GM12878 (cell line): Measurements from ENCODE around the gene ABRACL. TPM values are rescaled to one million over a fixed set of nuclear protein-coding genes. Genes with fewer than 3 reads are reported as not detected.

Experiments
- ATF2 ChIP-seq: IDR thresholded peaks from 2 replicates; pipeline ENCODE4 v1.6.1; 2012; ENCODE audit warnings: low read length, inconsistent platforms
- BACH1 ChIP-seq: fragments of 450-650 bp; IDR thresholded peaks from 2 replicates; pipeline ENCODE4 v1.6.1; 2017; ENCODE audit warnings: mild to moderate bottlenecking, borderline replicate concordance
- BCLAF1 ChIP-seq: fragments of 450-650 bp; IDR thresholded peaks from 2 replicates; pipeline ENCODE4 v1.6.1; 2017; ENCODE audit warnings: antibody characterized with exemption, mild to moderate bottlenecking, moderate library complexity
- CBX3 ChIP-seq: fragments of 200-600 bp; sonication (generic); IDR thresholded peaks from 2 replicates; pipeline ENCODE4 v1.6.1; 2016; ENCODE audit warnings: low read depth, borderline replicate concordance
- CEBPB ChIP-seq, 2 experiments: fragments of 150-350 bp in 1 of 2; IDR thresholded peaks; 2 replicates each; pipeline ENCODE4 v1.6.1; 2012 to 2014; ENCODE audit warnings: low read depth in 2 of 2, low read length in 2 of 2, borderline replicate concordance in 1 of 2, inconsistent platforms in 1 of 2
- DPF2 ChIP-seq: fragments of 450-650 bp; IDR thresholded peaks from 2 replicates; pipeline ENCODE4 v1.6.1; 2017; ENCODE audit warnings: mild to moderate bottlenecking
- E4F1 ChIP-seq: fragments of 450-650 bp; IDR thresholded peaks from 2 replicates; pipeline ENCODE4 v1.6.1; 2018; ENCODE audit warnings: borderline replicate concordance, mild to moderate bottlenecking; ENCODE audit not compliant: partially characterized antibody
- GATAD2B ChIP-seq: fragments of 450-650 bp; conservative IDR thresholded peaks from 2 replicates; pipeline ENCODE4 v1.6.1; 2017; ENCODE audit warnings: low read depth, mild to moderate bottlenecking, moderate library complexity
- HDGF ChIP-seq: fragments of 450-650 bp; IDR thresholded peaks from 2 replicates; pipeline ENCODE4 v1.6.1; 2016; ENCODE audit warnings: antibody characterized with exemption
- IRF5 ChIP-seq: fragments of 450-650 bp; IDR thresholded peaks from 2 replicates; pipeline ENCODE4 v1.6.1; 2017; ENCODE audit warnings: borderline replicate concordance
- KAT2A ChIP-seq: conservative IDR thresholded peaks from 2 replicates; pipeline ENCODE4 v1.6.1; 2011; ENCODE audit warnings: low read depth, low read length; ENCODE audit not compliant: control insufficient read depth
- KDM1A ChIP-seq: fragments of 200-600 bp; sonication (generic); IDR thresholded peaks from 2 replicates; pipeline ENCODE4 v1.6.1; 2016; ENCODE audit warnings: borderline replicate concordance
- NFYB ChIP-seq: IDR thresholded peaks from 2 replicates; pipeline ENCODE4 v1.6.1; 2011; ENCODE audit warnings: low read depth, mild to moderate bottlenecking, low read length, improper control_type of control experiment, moderate library complexity; ENCODE audit not compliant: insufficient read depth
- NKRF ChIP-seq: fragments of 450-650 bp; conservative IDR thresholded peaks from 2 replicates; pipeline ENCODE4 v1.6.1; 2017; ENCODE audit warnings: mild to moderate bottlenecking, moderate library complexity
- NRF1 ChIP-seq: conservative IDR thresholded peaks from 2 replicates; pipeline ENCODE4 v1.6.1; 2011; ENCODE audit warnings: mild to moderate bottlenecking, low read depth, low read length, improper control_type of control experiment
- POU2F2 ChIP-seq: IDR thresholded peaks from 3 replicates; pipeline ENCODE4 v1.6.1; 2011; ENCODE audit warnings: low read depth, mild to moderate bottlenecking, low read length, borderline replicate concordance
- RCOR1 ChIP-seq: conservative IDR thresholded peaks from 2 replicates; pipeline ENCODE4 v1.6.1; 2012; ENCODE audit warnings: low read depth, low read length, improper control_type of control experiment
- ZNF217 ChIP-seq: fragments of 450-650 bp; IDR thresholded peaks from 2 replicates; pipeline ENCODE4 v1.6.1; 2017; ENCODE audit warnings: antibody characterized with exemption, mild to moderate bottlenecking
- ZNF274 ChIP-seq: IDR thresholded peaks from one replicate; pipeline ENCODE4 v1.8.0; 2011; ENCODE audit not compliant: insufficient read length, insufficient read depth
- polyA plus RNA-seq, 11 experiments: library from polyadenylated mRNA; depleted of rRNA in 4 of 11; unstranded in 6 of 11; stranded (reverse) in 5 of 11; fragments of >200 nt; fragmentation: Nextera tagmentation in 4 of 11; fragmentation: Illumina TruSeq in 1 of 11; extraction: Ambion mirVana in 4 of 11; extraction: Trizol in 1 of 11; gene quantifications; 1 replicate in 1 of 11; 2 replicates in 10 of 11; pipeline versions ENCODE4 v1.2.1 to v1.2.3, GENCODE V29; 2011 to 2016; ENCODE audit warnings: inconsistent platforms in 2 of 11, missing spikeins in 2 of 11, low read depth in 1 of 11
- total RNA-seq, 4 experiments: library from RNA; depleted of rRNA in 3 of 4; stranded (reverse); fragments of >200 nt in 3 of 4; fragmentation: Illumina TruSeq in 1 of 4; extraction: Trizol in 1 of 4; gene quantifications; 2 replicates each; pipeline versions ENCODE4 v1.2.1 to v1.2.3, GENCODE V29; 2013 to 2021

The ABRACL gene
- total and polyA plus RNA-seq, 10 of the 15 experiments (the other 5 are each of a cell fraction or from before 2014, with no cell fraction given) = 111 to 647 (median 192) TPM

GRCh38 chr6:138987643-138988468 lies 40.7 kb upstream of the ABRACL start, which contains the start of gene REPS1 (continued):
- TF ChIP-seq ATF2 (no peak), CEBPB (IDR thresholded peaks at IDR 0.05; ENCODE audit: borderline replicate concordance in 1 of 2, low read depth in 2 of 2, low read length in 2 of 2) (no peak), RCOR1 (no peak), POU2F2 (peak; percentile 17; the same call in 1 of the 3 replicates), DPF2 (peak; percentile 81), NKRF (peak; percentile 73), BCLAF1 (no peak), CBX3 (no peak), E4F1 (no peak), IRF5 (no peak), ZNF217 (peak; percentile 88), ZNF274 (no peak), NFYB (no peak), NRF1 (no peak), HDGF (no peak), KDM1A (no peak), BACH1 (no peak; the same call in none of the 2 replicates), KAT2A (no peak), GATAD2B (peak; percentile 55; the same call in 1 of the 2 replicates)
